Measurements from ENCODE around the gene FOXN3.

DNA sequence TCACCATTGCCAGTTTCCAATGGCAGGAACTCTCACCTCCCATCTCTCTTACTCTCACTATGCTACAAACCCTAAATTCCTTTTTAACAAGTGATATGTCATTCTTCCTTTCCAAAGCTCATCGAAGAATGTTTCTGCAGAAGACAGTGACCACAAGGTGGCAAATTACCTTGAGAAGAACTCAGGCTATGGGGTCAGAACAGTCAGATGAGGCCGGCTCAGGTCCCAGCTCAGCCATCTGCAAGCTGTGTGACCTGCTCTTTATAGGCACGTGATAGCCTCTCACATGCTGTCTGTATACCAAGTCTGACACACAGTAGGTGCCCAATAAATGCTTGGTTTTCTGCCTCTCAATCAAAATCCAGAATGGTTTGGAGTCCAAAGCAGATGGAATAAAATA, 80.7 kb downstream of the FOXN3 start:
- TF ChIP-seq, protein P1, sequence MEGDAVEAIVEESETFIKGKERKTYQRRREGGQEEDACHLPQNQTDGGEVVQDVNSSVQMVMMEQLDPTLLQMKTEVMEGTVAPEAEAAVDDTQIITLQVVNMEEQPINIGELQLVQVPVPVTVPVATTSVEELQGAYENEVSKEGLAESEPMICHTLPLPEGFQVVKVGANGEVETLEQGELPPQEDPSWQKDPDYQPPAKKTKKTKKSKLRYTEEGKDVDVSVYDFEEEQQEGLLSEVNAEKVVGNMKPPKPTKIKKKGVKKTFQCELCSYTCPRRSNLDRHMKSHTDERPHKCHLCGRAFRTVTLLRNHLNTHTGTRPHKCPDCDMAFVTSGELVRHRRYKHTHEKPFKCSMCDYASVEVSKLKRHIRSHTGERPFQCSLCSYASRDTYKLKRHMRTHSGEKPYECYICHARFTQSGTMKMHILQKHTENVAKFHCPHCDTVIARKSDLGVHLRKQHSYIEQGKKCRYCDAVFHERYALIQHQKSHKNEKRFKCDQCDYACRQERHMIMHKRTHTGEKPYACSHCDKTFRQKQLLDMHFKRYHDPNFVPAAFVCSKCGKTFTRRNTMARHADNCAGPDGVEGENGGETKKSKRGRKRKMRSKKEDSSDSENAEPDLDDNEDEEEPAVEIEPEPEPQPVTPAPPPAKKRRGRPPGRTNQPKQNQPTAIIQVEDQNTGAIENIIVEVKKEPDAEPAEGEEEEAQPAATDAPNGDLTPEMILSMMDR (IDR thresholded peaks at IDR 0.05): peak in 3 of 6 experiments; percentile 6 to 17 (median 9)
- no peak for TF ChIP-seq POLR2A (IDR thresholded peaks at IDR 0.05)
